HCT116 (cell line): ENCODE results near the gene TGM1. TPM values are rescaled to one million over a fixed set of nuclear protein-coding genes. Genes with fewer than 3 reads are reported as not detected.
"Not testable (repeated sequence)": the region's sequence is repeated elsewhere in the genome, so short reads cannot be mapped to it uniquely, and the experiment has no call there.

Experiments used
- ATAC-seq: fragments of 200-7000 bp; cut with Tn5 transposase; 2 replicates; pipeline ENCODE4 v1.9.1; 2020; ENCODE audit warnings: mild to moderate bottlenecking, moderate library complexity
- BruUV-seq: library from RNA; stranded (reverse); fragments of 400-500 nt; replicated peaks from 2 replicates; lab custom pipeline; 2021; lab: Mats Ljungman, UMichigan
- CTCF ChIA-PET: fragments of 300-600 bp; sonication (Branson Sonifier 250); formaldehyde crosslinking; loops from one replicate; lab custom pipeline; 2021; ENCODE audit warnings: antibody characterized with exemption; lab: Charles Lee
- POLR2A ChIA-PET: fragments of 300-600, 350-600 bp; sonication (Branson Sonifier 250); formaldehyde crosslinking; loops from one replicate; lab custom pipeline; 2021; ENCODE audit warnings: antibody characterized with exemption; lab: Charles Lee
- RAD21 ChIA-PET, 2 experiments: fragments of 300-600 bp; sonication (Branson Sonifier 250); formaldehyde crosslinking; loops; one replicate each; lab custom pipeline; 2023; ENCODE audit warnings: low total read pairs in 2 of 2; ENCODE audit not compliant: uncharacterized antibody in 2 of 2, unreplicated experiment in 2 of 2, low non-redundant PET in 1 of 2; lab: Charles Lee
- DNase-seq: peaks from one replicate; pipeline ENCODE4 v3.0.0-alpha.2; 2010; ENCODE audit warnings: low read depth, low spot score
- H2AFZ ChIP-seq: fragments of 200-600 bp; shearing (Covaris generic), sonication (generic); 2 replicates; pipeline ENCODE4 v1.6.1; 2017; ENCODE audit warnings: low read depth, mixed run types, mixed read lengths, antibody characterized with exemption, low read length; ENCODE audit not compliant: poor library complexity, severe bottlenecking
- H3K27ac ChIP-seq: 2 replicates; pipeline ENCODE4 v1.5.1; 2012; ENCODE audit warnings: low read depth, low read length
- H3K27me3 ChIP-seq: fragments of 200-600 bp; sonication (generic); 2 replicates; pipeline ENCODE4 v1.6.1; 2016; ENCODE audit warnings: mixed run types, low read length, mixed read lengths; ENCODE audit not compliant: insufficient read depth
- H3K36me3 ChIP-seq, 2 experiments: fragments of 200-500 bp in 1 of 2; fragments of 200-600 bp in 1 of 2; sonication (Bioruptor generic) in 1 of 2; sonication (generic) in 1 of 2; 2 replicates each; pipeline versions ENCODE4 v1.5.1 to v1.6.1; 2014 to 2016; ENCODE audit warnings: low read length in 2 of 2, inconsistent platforms in 1 of 2, mixed read lengths in 1 of 2, mixed run types in 1 of 2; ENCODE audit not compliant: insufficient read depth in 2 of 2, control insufficient read depth in 1 of 2
- H3K4me1 ChIP-seq, 2 experiments: fragments of 200-600 bp in 1 of 2; sonication (generic) in 1 of 2; 2 replicates each; pipeline versions ENCODE4 v1.5.1 to v1.6.1; 2012 to 2017; ENCODE audit warnings: low read length in 2 of 2, inconsistent platforms in 1 of 2, mild to moderate bottlenecking in 1 of 2, mixed read lengths in 1 of 2, mixed run types in 1 of 2, moderate library complexity in 1 of 2; ENCODE audit not compliant: insufficient read depth in 2 of 2, control insufficient read depth in 1 of 2
- H3K4me2 ChIP-seq: fragments of 200-600 bp; sonication (generic); 2 replicates; pipeline ENCODE4 v1.6.1; 2017; ENCODE audit warnings: mixed run types, low read length, mixed read lengths
- H3K4me3 ChIP-seq, 2 experiments: fragments of 200-600 bp in 1 of 2; sonication (generic) in 1 of 2; replicated peaks in 1 of 2; 2 replicates each; pipeline ENCODE4 v1.5.1; 2011 to 2016; ENCODE audit warnings: low read length in 2 of 2, control low read depth in 1 of 2, low read depth in 1 of 2, mild to moderate bottlenecking in 1 of 2, mixed read lengths in 1 of 2, mixed run types in 1 of 2
- H3K79me2 ChIP-seq: fragments of 200-600 bp; sonication (generic); 2 replicates; pipeline ENCODE4 v1.6.1; 2017; ENCODE audit warnings: mild to moderate bottlenecking, mixed run types, low read length, moderate library complexity, mixed read lengths; ENCODE audit not compliant: insufficient read depth
- H3K9ac ChIP-seq: fragments of 200-600 bp; sonication (generic); 2 replicates; pipeline ENCODE4 v1.6.1; 2016; ENCODE audit warnings: low read length, mixed read lengths
- H3K9me2 ChIP-seq: fragments of 200-600 bp; sonication (generic), shearing (Covaris generic); 2 replicates; pipeline ENCODE4 v1.6.1; 2017; ENCODE audit warnings: mixed run types, mild to moderate bottlenecking, moderate library complexity; ENCODE audit not compliant: insufficient read depth
- H3K9me3 ChIP-seq, 2 experiments: fragments of 200-500 bp in 1 of 2; fragments of 200-600 bp in 1 of 2; sonication (Bioruptor generic) in 1 of 2; sonication (generic) in 1 of 2; 2 replicates each; pipeline ENCODE4 v1.6.1; 2014 to 2017; ENCODE audit warnings: low read length in 2 of 2, mixed read lengths in 2 of 2, inconsistent platforms in 1 of 2, low read depth in 1 of 2, mild to moderate bottlenecking in 1 of 2, mixed run types in 1 of 2, moderate library complexity in 1 of 2; ENCODE audit not compliant: control insufficient read depth in 1 of 2, insufficient read depth in 1 of 2
- H4K20me1 ChIP-seq: fragments of 200-600 bp; sonication (generic), shearing (Covaris generic); 2 replicates; pipeline ENCODE4 v1.6.1; 2017; ENCODE audit warnings: mixed run types, mild to moderate bottlenecking, moderate library complexity; ENCODE audit not compliant: insufficient read depth
- ATF3 ChIP-seq: IDR thresholded peaks from 2 replicates; pipeline ENCODE4 v1.6.1; 2012
- ELF1 ChIP-seq: IDR thresholded peaks from 2 replicates; pipeline ENCODE4 v1.6.1; 2012; ENCODE audit warnings: low read depth, borderline replicate concordance
- JUND ChIP-seq: IDR thresholded peaks from 2 replicates; pipeline ENCODE4 v1.6.1; 2012
- MAX ChIP-seq: IDR thresholded peaks from 2 replicates; pipeline ENCODE4 v1.6.1; 2012
- POLR2AphosphoS5 ChIP-seq: IDR thresholded peaks from 2 replicates; pipeline ENCODE4 v1.6.1; 2011; ENCODE audit warnings: mild to moderate bottlenecking, low read depth, low read length, moderate library complexity
- RAD21 ChIP-seq: IDR thresholded peaks from 2 replicates; pipeline ENCODE4 v1.6.1; 2012; ENCODE audit warnings: low read depth, mild to moderate bottlenecking
- REST ChIP-seq: IDR thresholded peaks from 2 replicates; pipeline ENCODE4 v1.6.1; 2012; ENCODE audit warnings: low read depth
- SIN3A ChIP-seq: IDR thresholded peaks from 2 replicates; pipeline ENCODE4 v1.6.1; 2012; ENCODE audit warnings: low read depth
- SRF ChIP-seq: IDR thresholded peaks from 2 replicates; pipeline ENCODE4 v1.6.1; 2012; ENCODE audit warnings: low read depth
- intact Hi-C: fragments of 100-400 bp; cut with micrococcal nuclease; formaldehyde crosslinking; loops from 2 replicates; pipeline ENCODE4 v1.10.0; 2022
- total RNA-seq: library from RNA; stranded (reverse); gene quantifications from one replicate; pipeline ENCODE4 v1.2.1, GENCODE V29; 2021; ENCODE audit not compliant: unreplicated experiment
- TF ChIP-seq, protein P1 (sequence below): IDR thresholded peaks from 2 replicates; pipeline ENCODE4 v1.6.1; 2011; ENCODE audit warnings: mild to moderate bottlenecking, low read length, moderate library complexity; ENCODE audit not compliant: insufficient replicate concordance; ENCODE audit errors: extremely low read depth
- TF ChIP-seq, protein P2 (sequence below), 3 experiments: fragments of 200-600 bp in 1 of 3; sonication (generic) in 1 of 3; IDR thresholded peaks in 2 of 3; conservative IDR thresholded peaks in 1 of 3; 2 replicates each; pipeline ENCODE4 v1.5.1; 2012 to 2017; ENCODE audit warnings: low read depth in 2 of 3, low read length in 2 of 3, antibody characterized with exemption in 1 of 3, borderline replicate concordance in 1 of 3, control low read depth in 1 of 3, mild to moderate bottlenecking in 1 of 3, mixed read lengths in 1 of 3, mixed run types in 1 of 3, moderate library complexity in 1 of 3; ENCODE audit not compliant: insufficient read depth in 1 of 3

Gene TGM1
- total RNA-seq, 1 experiment from 2014 or later, result 5.6 TPM

DNA sequence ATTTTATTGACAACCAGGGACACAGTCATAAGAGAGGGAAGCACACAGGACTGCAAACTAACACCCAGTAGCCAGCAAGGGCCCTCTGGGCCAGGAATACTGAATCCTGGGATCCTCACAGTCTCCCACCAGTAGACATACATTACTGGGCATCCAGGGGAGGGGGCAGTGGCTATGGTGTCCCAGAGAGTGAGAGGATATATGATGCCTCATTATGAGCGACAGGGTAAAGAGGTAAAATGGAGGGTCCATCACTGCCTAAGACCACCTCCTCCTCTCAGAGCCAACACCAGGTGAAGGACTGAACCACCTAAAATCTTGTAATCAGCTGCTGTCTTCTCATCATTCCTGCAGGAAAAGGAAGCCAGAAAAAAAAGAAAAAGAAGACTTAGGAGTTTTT lies 46.1 kb downstream of the TGM1 start:
- H3K9me3 ChIP-seq, POLR2A ChIA-PET, H3K9ac ChIP-seq, H3K4me3 ChIP-seq, H2AFZ ChIP-seq, H3K4me2 ChIP-seq, CTCF ChIA-PET, H3K27ac ChIP-seq, DNase-seq, BruUV-seq, H3K36me3 ChIP-seq, H3K27me3 ChIP-seq, ATAC-seq, H4K20me1 ChIP-seq, H3K9me2 ChIP-seq, RAD21 ChIA-PET: not testable (repeated sequence)
- Histone ChIP-seq H3K79me2 (peaks cover 35% of the 10 kb centered on the region), H3K4me1 (peaks cover 22 to 29% of the 10 kb centered on the region in 2 experiments)
- intact Hi-C loops, result loop anchor here (1.0 to 10.0 kb wide), 3 partner anchors 16 to 218 kb away; partner anchors contain the start of genes GMPR2 and NEDD8

DNA sequence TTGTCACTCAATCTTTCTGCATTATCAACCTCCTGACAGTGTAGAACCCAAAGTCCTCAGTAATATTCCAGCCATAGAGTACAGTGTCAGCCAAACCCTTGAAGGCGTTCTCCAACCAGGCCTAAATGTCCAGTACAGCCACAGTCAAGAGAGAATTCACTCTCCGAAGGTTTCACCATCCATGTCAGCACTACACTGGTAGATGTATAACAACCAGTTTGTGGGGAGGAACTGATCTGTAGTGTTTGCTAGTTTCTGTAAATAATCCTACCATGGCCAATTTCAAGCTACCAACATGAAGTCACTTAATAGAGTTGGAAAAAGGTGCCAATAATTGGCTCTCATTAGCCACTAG lies 46.7 kb downstream of the TGM1 start:
- Histone ChIP-seq H3K9me2 (no peaks in the 10 kb centered on the region), H2AFZ (no peak overlapping the region), H4K20me1 (no peaks in the 10 kb centered on the region), H3K36me3 (peaks cover 0 to 2% of the 10 kb centered on the region in 2 experiments; a peak in 1 of 4 replicates), H3K27ac (peak overlapping the region; percentile 88), H3K4me1 (peaks cover 22 to 29% of the 10 kb centered on the region in 2 experiments), H3K4me2 (peak overlapping the region; percentile 87), H3K27me3 (no peaks in the 10 kb centered on the region), H3K4me3 (peak overlapping the region; percentile 87 to 97), H3K79me2 (peaks cover 34% of the 10 kb centered on the region), H3K9ac (peak overlapping the region; percentile 77), H3K9me3 (no peaks in the 10 kb centered on the region)
- intact Hi-C loops, result loop anchor here (1.0 to 10.0 kb wide), 3 partner anchors 16 to 218 kb away; partner anchors contain the start of genes GMPR2 and NEDD8
- no peak for ATAC-seq
- ChIA-PET RAD21 (no interaction called here), CTCF (interaction anchor here (0.9 to 1.5 kb wide), 5 partner anchors 12 to 83 kb away, joined by 3 to 10 read pairs (median 4); partner anchors contain the start of genes DHRS1, IRF9, NOP9 and RABGGTA), POLR2A (interaction anchor here (1.1 to 1.2 kb wide), 2 partner anchors 12 to 26 kb away, joined by 3 to 6 read pairs; partner anchors contain the start of gene TINF2)
- DNase-seq, result no peak
- no TSS peak for BruUV-seq
- TF ChIP-seq ATF3 (no peak), RAD21 (no peak), SIN3A (no peak), JUND (no peak), ELF1 (no peak), REST (no peak), MAX (no peak), POLR2AphosphoS5 (no peak), SRF (no peak)
- TF ChIP-seq, protein P1, sequence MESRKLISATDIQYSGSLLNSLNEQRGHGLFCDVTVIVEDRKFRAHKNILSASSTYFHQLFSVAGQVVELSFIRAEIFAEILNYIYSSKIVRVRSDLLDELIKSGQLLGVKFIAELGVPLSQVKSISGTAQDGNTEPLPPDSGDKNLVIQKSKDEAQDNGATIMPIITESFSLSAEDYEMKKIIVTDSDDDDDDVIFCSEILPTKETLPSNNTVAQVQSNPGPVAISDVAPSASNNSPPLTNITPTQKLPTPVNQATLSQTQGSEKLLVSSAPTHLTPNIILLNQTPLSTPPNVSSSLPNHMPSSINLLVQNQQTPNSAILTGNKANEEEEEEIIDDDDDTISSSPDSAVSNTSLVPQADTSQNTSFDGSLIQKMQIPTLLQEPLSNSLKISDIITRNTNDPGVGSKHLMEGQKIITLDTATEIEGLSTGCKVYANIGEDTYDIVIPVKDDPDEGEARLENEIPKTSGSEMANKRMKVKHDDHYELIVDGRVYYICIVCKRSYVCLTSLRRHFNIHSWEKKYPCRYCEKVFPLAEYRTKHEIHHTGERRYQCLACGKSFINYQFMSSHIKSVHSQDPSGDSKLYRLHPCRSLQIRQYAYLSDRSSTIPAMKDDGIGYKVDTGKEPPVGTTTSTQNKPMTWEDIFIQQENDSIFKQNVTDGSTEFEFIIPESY, result no peak
- TF ChIP-seq, protein P2, sequence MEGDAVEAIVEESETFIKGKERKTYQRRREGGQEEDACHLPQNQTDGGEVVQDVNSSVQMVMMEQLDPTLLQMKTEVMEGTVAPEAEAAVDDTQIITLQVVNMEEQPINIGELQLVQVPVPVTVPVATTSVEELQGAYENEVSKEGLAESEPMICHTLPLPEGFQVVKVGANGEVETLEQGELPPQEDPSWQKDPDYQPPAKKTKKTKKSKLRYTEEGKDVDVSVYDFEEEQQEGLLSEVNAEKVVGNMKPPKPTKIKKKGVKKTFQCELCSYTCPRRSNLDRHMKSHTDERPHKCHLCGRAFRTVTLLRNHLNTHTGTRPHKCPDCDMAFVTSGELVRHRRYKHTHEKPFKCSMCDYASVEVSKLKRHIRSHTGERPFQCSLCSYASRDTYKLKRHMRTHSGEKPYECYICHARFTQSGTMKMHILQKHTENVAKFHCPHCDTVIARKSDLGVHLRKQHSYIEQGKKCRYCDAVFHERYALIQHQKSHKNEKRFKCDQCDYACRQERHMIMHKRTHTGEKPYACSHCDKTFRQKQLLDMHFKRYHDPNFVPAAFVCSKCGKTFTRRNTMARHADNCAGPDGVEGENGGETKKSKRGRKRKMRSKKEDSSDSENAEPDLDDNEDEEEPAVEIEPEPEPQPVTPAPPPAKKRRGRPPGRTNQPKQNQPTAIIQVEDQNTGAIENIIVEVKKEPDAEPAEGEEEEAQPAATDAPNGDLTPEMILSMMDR (IDR thresholded peaks at IDR 0.05 in 2 of 3, conservative IDR thresholded peaks at IDR 0.05 in 1 of 3; ENCODE audit: borderline replicate concordance in 1 of 3, insufficient read depth in 1 of 3, low read depth in 2 of 3, low read length in 2 of 3), result no peak
